ENCODE results near the gene SLC25A21.
A peak's percentile ranks its signal among the peaks of the same experiment; 100 is the strongest.
"Not testable (repeated sequence)": the region's sequence is repeated elsewhere in the genome, so short reads cannot be mapped to it uniquely, and the experiment has no call there.

SLC25A21 gene

GRCh38 chr14:36817071-36817930, 355.1 kb downstream of the SLC25A21 start:
- DNase-seq: peak; percentile 68

- DNase-seq: no peak
Observed at GRCh38 chr14:36816481-36816880, 355.9 kb downstream of the SLC25A21 start.

- DNase-seq: not testable (repeated sequence)
Observed at GRCh38 chr14:36814783-36815182, 357.6 kb downstream of the SLC25A21 start.

- DNase-seq: no peak
Observed at GRCh38 chr14:36810209-36810608, 362.2 kb downstream of the SLC25A21 start.

GRCh38 chr14:36807727-36808126, 364.7 kb downstream of the SLC25A21 start:
- DNase-seq: no peak

- peak; percentile 61 for DNase-seq
Observed at GRCh38 chr14:36805131-36805559, 367.3 kb downstream of the SLC25A21 start.

- no peak for DNase-seq
Observed at GRCh38 chr14:36797634-36798033, 374.8 kb downstream of the SLC25A21 start.

- no peak for DNase-seq
Observed at GRCh38 chr14:36791402-36791801, 381.0 kb downstream of the SLC25A21 start.

GRCh38 chr14:36785511-36785910, 386.9 kb downstream of the SLC25A21 start:
- no peak for DNase-seq

GRCh38 chr14:36784541-36784940, 387.9 kb downstream of the SLC25A21 start:
- no peak for DNase-seq

- no peak for DNase-seq
Observed at GRCh38 chr14:36781897-36782296, 390.5 kb downstream of the SLC25A21 start.

- DNase-seq: no peak
Observed at GRCh38 chr14:36773558-36773957, 398.8 kb downstream of the SLC25A21 start.

- DNase-seq: peak; percentile 50
Observed at GRCh38 chr14:36773136-36773540, 399.3 kb downstream of the SLC25A21 start.

GRCh38 chr14:36771028-36771640, 401.3 kb downstream of the SLC25A21 start:
- DNase-seq: peak; percentile 99

GRCh38 chr14:36768638-36769337, 403.6 kb downstream of the SLC25A21 start:
- peak; percentile 75 for DNase-seq

GRCh38 chr14:36767603-36768281, 404.7 kb downstream of the SLC25A21 start:
- peak; percentile 98 for DNase-seq

GRCh38 chr14:36766974-36767373, 405.4 kb downstream of the SLC25A21 start:
- DNase-seq: no peak

- DNase-seq: no peak
Observed at GRCh38 chr14:36757734-36758601, 414.4 kb downstream of the SLC25A21 start.

GRCh38 chr14:36756226-36756625, 416.2 kb downstream of the SLC25A21 start:
- no peak for DNase-seq

- DNase-seq: no peak
Observed at GRCh38 chr14:36755756-36756155, 416.6 kb downstream of the SLC25A21 start.

- no peak for DNase-seq
Observed at GRCh38 chr14:36751920-36752319, 420.5 kb downstream of the SLC25A21 start.

GRCh38 chr14:36751106-36751505, 421.3 kb downstream of the SLC25A21 start:
- DNase-seq: no peak
